H1 (cell line): ENCODE results near the gene DRC3.
"Not testable (repeated sequence)": the region's sequence is repeated elsewhere in the genome, so short reads cannot be mapped to it uniquely, and the experiment has no call there.

Experiments
- POLR2AphosphoS5 ChIP-seq: IDR thresholded peaks from 2 replicates; pipeline ENCODE4 v1.6.1; 2011; ENCODE audit warnings: low read depth, low read length
- SIN3A ChIP-seq, 2 experiments: IDR thresholded peaks in 1 of 2; conservative IDR thresholded peaks in 1 of 2; 2 replicates each; pipeline ENCODE4 v1.6.1; 2011 to 2012; ENCODE audit warnings: low read length in 2 of 2, improper control_type of control experiment in 1 of 2, low read depth in 1 of 2, mild to moderate bottlenecking in 1 of 2

- not testable (repeated sequence) for TF ChIP-seq SIN3A (conservative IDR thresholded peaks at IDR 0.05 in 1 of 2, IDR thresholded peaks at IDR 0.05 in 1 of 2; ENCODE audit: low read depth in 1 of 2, low read length in 2 of 2); POLR2AphosphoS5
Observed at GRCh38 chr17:17995887-17996286, 23.2 kb downstream of the DRC3 start.
